Measurements from ENCODE around the gene DNAH8.

Gene DNAH8

GRCh38 chr6:38852215-38852614 is 137.1 kb downstream of the DNAH8 start:
- H3K27ac ChIP-seq: no peak overlapping the region
- H3K4me2 ChIP-seq: no peak overlapping the region
- H3K36me3 ChIP-seq (ENCODE audit: insufficient read depth): no peaks in the 10 kb centered on the region
- H3K27me3 ChIP-seq (ENCODE audit: insufficient read depth, low read depth): no peaks in the 10 kb centered on the region
- H3K4me3 ChIP-seq (IDR thresholded peaks at IDR 0.05; ENCODE audit: insufficient read depth, low read depth, low read length): no peak overlapping the region
- no peaks in the 10 kb centered on the region for H3K79me2 ChIP-seq (ENCODE audit: insufficient read depth, low read depth)
- no peak overlapping the region for H2AFZ ChIP-seq (ENCODE audit: low read depth)
- TF ChIP-seq, protein P1, sequence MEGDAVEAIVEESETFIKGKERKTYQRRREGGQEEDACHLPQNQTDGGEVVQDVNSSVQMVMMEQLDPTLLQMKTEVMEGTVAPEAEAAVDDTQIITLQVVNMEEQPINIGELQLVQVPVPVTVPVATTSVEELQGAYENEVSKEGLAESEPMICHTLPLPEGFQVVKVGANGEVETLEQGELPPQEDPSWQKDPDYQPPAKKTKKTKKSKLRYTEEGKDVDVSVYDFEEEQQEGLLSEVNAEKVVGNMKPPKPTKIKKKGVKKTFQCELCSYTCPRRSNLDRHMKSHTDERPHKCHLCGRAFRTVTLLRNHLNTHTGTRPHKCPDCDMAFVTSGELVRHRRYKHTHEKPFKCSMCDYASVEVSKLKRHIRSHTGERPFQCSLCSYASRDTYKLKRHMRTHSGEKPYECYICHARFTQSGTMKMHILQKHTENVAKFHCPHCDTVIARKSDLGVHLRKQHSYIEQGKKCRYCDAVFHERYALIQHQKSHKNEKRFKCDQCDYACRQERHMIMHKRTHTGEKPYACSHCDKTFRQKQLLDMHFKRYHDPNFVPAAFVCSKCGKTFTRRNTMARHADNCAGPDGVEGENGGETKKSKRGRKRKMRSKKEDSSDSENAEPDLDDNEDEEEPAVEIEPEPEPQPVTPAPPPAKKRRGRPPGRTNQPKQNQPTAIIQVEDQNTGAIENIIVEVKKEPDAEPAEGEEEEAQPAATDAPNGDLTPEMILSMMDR (conservative IDR thresholded peaks at IDR 0.05; ENCODE audit: low read depth, low read length): no peak
- no peak overlapping the region for H3K9ac ChIP-seq
- no peaks in the 10 kb centered on the region for H4K20me1 ChIP-seq (ENCODE audit: insufficient read depth)
- H3K4me1 ChIP-seq (ENCODE audit: low read depth, poor library complexity, severe bottlenecking): no peaks in the 10 kb centered on the region

GRCh38 chr6:38853236-38853635 is 138.1 kb downstream of the DNAH8 start:
- Histone ChIP-seq H3K4me1 (ENCODE audit: low read depth, poor library complexity, severe bottlenecking) (no peaks in the 10 kb centered on the region), H3K4me3 (IDR thresholded peaks at IDR 0.05; ENCODE audit: insufficient read depth, low read depth, low read length) (no peak overlapping the region), H3K36me3 (ENCODE audit: insufficient read depth) (no peaks in the 10 kb centered on the region), H3K79me2 (ENCODE audit: insufficient read depth, low read depth) (no peaks in the 10 kb centered on the region), H4K20me1 (ENCODE audit: insufficient read depth) (no peaks in the 10 kb centered on the region), H3K27me3 (ENCODE audit: insufficient read depth, low read depth) (no peaks in the 10 kb centered on the region), H2AFZ (ENCODE audit: low read depth) (no peak overlapping the region), H3K4me2 (no peak overlapping the region), H3K27ac (no peak overlapping the region), H3K9ac (no peak overlapping the region)
- TF ChIP-seq, protein P1 (conservative IDR thresholded peaks at IDR 0.05; ENCODE audit: low read depth, low read length): no peak

DNA sequence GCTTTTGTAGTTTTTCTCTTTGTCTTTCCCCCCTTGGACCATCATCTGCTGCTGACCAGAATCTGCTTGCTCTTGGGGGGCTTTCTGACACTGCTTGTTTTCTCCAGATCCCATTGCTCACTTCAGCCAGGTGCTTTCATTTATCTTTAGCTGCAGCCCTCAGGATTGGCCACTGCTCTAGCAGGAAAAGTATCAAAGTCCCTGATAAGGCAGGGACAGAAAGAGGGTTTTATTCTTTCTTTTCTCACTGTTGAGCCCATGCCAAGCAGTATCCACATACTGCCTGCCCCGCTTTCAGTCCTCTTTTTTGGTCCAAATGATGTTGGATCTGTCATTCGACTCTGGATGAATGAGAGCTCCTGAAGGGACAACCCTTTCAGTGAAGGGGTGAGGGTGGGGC is 141.4 kb downstream of the DNAH8 start:
- no peaks in the 10 kb centered on the region for H3K36me3 ChIP-seq (ENCODE audit: insufficient read depth)
- no peaks in the 10 kb centered on the region for H3K4me1 ChIP-seq (ENCODE audit: low read depth, poor library complexity, severe bottlenecking)
- H3K4me2 ChIP-seq: no peak overlapping the region
- H3K4me3 ChIP-seq (IDR thresholded peaks at IDR 0.05; ENCODE audit: insufficient read depth, low read depth, low read length): no peak overlapping the region
- H2AFZ ChIP-seq (ENCODE audit: low read depth): no peak overlapping the region
- TF ChIP-seq, protein P1 (conservative IDR thresholded peaks at IDR 0.05; ENCODE audit: low read depth, low read length): no peak
- no peak overlapping the region for H3K9ac ChIP-seq
- H3K27ac ChIP-seq: no peak overlapping the region
- H3K27me3 ChIP-seq (ENCODE audit: insufficient read depth, low read depth): no peaks in the 10 kb centered on the region
- H4K20me1 ChIP-seq (ENCODE audit: insufficient read depth): no peaks in the 10 kb centered on the region
- no peaks in the 10 kb centered on the region for H3K79me2 ChIP-seq (ENCODE audit: insufficient read depth, low read depth)

DNA sequence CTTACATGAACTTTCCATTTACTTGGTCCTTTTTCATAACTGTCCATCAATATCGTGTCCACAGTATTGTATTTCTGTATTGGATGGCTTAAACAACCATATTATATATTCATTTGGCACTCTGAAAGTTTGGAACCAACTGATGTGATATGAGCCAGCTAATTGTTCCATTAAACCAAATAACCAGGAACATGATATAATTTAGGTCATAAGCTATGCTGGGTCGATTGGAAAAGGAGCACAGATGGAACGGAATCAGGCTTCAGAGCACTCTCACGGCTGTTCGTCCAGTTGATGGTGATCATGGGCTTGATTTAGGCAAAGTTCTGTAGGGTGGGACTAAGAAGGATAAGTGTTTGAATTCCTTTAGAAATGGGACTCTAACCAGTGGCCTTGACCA is 142.7 kb downstream of the DNAH8 start:
- no peaks in the 10 kb centered on the region for H4K20me1 ChIP-seq (ENCODE audit: insufficient read depth)
- H3K4me1 ChIP-seq (ENCODE audit: low read depth, poor library complexity, severe bottlenecking): no peaks in the 10 kb centered on the region
- TF ChIP-seq, protein P1 (conservative IDR thresholded peaks at IDR 0.05; ENCODE audit: low read depth, low read length): no peak
- H3K79me2 ChIP-seq (ENCODE audit: insufficient read depth, low read depth): no peaks in the 10 kb centered on the region
- H3K27ac ChIP-seq: no peak overlapping the region
- no peaks in the 10 kb centered on the region for H3K36me3 ChIP-seq (ENCODE audit: insufficient read depth)
- no peaks in the 10 kb centered on the region for H3K27me3 ChIP-seq (ENCODE audit: insufficient read depth, low read depth)
- no peak overlapping the region for H2AFZ ChIP-seq (ENCODE audit: low read depth)
- H3K4me2 ChIP-seq: no peak overlapping the region
- no peak overlapping the region for H3K9ac ChIP-seq
- no peak overlapping the region for H3K4me3 ChIP-seq (IDR thresholded peaks at IDR 0.05; ENCODE audit: insufficient read depth, low read depth, low read length)

All from KMS-11 (cell line).